ENCODE measurements around the gene ADGRF3.

GRCh38 chr2:26305540-26305939 is 41.0 kb downstream of the ADGRF3 start:
- TF ChIP-seq CTCF (conservative IDR thresholded peaks at IDR 0.05; ENCODE audit: low read depth, low read length), result no peak
- no peak for TF ChIP-seq EZH2 (IDR thresholded peaks at IDR 0.05; ENCODE audit: borderline replicate concordance, low read depth, low read length, poor library complexity, severe bottlenecking)
